Islet of Langerhans (tissue), 1 donor: Measurements from ENCODE around the gene PDE2A.

Source experiments
- FAIRE-seq: peaks from one replicate; lab custom pipeline; 2011; peaks lifted over from hg19 to GRCh38; lab: Jason Lieb, UNC

The PDE2A gene

DNA sequence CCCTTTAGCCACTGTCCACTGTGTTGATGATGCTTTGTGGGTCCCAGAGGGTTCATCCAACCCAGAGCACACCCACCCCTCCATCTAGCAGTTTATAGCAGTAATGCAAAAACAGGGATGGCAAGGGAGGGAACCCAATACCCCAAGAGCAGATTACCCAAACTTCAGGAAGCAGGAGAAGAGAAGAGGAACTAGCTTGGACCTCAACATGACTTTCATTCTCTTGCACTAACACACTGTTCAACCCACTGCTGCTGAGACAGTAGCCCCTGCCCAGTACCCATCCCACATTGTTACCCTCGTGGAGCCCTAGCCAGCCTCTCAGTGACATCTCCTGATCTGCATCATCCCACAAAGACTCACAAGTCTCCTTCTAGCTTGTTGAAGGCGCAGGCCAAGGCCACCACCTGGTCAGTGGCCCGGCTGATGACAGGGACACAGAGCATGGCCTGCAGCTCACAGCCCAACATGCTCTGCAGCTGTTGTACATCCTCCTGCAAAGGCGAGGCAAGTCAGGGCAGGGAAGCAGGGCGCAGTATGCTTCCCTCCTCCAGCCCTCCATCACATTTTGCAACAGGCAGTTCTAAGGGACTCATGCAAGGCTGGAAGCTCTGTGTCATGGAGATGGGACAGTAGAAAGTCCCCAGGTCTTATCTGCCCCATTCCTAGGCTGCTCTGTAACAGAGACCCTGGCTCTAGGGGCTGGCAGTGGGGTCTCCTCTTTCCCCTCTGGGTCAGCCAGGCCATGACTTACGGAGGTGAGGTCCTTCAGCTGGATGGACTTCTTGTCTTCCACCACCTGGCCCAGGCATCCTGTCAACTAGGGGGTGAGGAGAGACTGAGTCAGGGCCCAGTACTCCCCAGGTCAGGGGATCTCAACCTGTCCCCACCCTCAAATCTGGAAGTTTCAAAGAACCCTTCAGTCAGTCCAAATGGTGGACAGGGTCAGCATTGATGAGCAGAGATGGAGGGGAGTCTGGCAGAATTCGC is 85.5 kb downstream of the PDE2A start:
- no peak for FAIRE-seq

DNA sequence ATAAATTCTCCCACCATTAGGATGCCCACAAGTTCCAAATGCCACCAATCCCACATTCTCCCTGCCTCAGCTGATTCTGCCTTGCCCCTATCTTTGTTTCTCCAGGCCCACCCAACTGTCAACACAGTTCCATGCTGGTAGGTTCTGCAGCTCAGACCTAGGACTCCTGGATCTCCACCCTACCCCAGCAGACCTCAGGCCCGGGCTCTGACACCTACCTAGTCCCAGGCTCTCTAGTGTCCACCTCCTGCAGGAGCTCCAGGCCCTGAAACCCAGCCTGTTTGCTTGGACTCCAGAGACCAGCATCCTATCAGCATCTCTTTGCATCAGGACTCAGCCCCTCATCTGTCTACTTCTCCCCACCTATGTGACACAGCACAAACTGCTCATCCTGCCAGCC is 86.5 kb downstream of the PDE2A start:
- FAIRE-seq = no peak

DNA sequence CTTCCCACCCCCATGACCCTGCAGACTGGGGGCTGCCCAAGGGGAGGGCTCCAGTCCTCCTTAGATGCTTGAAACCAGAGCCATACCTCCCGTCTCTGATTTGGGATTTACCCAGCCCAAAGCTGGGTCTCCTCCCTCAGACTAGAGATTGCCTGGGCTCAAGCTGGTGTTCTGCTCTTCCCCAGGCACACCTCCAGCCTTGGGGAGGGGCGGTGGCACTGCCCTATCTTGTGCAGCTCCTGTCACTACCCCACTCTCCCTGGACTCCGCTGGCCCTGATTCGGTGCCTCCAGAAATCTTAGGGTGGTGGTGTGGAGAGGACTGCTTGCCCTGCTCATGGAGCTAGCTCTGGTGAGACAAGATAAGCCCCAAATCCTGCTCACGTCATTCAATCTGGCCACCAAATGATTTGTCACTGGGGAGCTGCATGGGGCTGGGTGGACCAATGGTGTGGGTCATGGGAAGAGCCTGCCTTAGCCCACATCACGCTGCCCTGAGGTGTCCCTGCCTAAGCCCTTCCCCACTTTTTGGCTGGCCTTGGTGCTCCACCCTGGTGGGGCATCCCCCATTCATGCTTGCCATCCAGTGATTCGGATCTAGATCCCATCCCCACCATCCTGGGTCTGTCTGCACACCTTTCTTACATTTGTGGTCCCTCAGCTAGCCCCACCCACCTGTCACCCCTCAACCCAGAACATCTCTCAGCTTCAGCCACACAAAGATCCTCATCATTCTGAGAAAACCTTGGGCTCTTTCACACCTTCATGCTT is 87.7 kb downstream of the PDE2A start:
- FAIRE-seq = no peak

DNA sequence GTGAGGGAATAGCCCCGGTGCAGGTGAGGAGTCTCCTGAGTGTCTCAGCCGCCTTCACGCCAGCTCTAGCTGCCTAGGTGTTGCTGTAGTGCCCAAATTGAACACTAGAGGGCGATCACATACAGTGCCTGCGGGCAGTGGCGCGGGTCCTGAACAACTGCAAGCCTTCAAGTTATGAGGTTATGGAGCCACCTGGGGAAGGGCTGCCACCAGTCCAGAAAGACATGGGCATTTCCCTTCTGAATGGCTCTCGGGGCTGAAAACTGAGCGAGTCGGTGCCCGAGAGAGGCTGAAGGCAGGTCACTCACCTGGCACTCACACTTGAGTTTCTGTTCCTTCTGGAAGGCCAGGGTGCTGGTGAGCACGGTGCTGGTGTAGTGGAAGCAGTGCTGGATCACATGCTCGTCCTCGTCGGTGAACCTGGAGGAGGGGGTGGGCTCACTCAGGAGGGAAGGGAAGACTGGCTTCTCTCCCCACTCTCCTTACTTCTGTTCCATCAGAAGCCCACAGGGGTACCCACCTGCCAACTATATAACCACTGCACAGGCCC is 88.4 kb downstream of the PDE2A start:
- FAIRE-seq = peak; percentile 73

DNA sequence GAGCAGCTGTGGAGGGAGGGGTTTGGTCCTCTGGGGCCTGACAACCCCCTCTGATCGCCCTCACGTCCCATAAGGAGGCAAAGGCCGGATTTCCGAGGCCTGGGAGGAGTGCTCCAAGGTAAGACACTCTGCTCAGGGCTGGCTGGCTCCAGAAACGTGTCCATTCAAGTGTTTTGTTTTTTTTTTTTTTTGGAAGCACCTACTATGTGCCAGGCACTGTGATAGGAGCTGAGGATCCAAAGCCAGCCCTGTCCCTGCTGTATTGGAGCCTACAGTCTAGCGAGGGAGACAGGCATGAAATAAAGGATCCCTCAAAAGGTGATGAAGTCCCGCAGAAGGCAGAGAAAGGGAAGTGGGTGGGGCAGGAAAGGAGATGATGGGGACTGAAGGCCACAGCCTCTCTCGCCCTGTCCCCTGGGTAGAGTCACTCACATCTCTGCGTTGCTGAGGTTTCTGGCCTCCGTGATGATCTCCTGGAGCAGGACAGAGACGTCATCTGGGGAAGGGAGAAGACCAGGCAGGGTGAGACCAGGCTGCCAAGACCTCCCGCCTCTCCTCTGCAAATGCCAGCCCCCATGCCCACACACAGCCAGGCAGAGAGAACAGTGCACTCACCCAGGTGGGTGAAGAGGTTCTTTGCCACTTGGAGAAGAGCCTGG is 89.2 kb downstream of the PDE2A start:
- no peak for FAIRE-seq

DNA sequence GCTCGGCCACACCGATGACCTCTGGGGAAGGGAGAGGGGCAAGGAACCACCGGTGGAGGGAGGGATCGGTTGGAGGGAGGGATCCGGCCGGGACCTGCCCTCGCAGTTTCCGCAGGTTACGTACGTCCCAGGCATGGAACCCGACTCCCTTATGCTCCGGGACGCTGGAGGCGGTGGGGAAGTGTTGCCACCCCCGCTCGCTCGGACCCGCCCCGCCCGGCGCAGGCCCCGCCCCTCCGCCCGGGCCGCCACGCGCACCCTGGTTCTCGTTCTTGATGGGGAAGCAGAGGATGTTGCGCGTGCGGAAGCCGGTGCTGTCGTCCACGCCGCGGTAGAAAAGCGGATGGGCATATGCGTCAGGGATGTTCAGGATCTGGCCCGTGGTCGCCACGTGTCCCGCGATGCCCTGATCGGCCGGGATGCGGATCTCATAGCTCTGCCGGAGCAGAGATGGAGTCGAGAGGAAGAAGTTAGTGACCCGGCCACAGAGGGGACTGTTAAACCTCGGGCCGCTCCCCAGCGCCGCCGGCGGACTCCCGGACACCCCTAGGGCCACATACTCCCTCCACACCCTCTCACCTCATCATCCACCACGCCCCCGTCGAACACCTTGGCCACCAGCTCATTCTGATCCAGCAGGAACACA is 89.8 kb downstream of the PDE2A start:
- no peak for FAIRE-seq

DNA sequence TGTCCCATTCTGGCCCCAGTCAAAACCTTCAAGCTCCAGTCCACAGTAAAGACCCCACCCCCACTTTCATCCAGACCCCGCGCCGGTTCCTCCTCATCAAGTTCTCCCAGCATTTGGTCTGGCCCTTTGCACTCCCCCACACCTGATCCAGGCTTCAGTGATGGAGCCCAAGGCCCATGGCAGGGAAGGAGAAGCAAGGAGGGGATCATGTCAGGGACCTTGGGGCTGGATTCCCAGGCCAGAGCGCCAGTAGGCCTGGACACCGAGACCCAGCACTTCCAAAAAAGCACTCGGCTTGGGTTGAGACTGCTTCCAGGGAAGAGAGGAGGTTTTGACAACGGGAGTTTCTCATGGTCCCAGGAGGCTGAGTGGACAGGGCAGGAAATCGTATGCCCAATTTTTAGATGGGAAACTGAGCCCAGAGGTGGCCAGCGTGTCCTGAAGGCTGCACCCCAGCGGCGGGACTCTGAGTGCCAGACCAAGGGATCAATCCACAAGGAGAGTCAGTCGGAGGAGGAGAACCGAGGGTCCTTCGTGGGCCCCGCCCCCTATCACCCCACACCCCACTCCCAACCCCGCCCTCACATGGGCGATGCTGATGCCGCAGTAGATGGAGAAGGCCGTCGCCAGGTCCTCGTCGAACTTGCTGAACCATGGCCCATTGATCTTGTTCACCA is 90.5 kb downstream of the PDE2A start:
- no peak for FAIRE-seq

DNA sequence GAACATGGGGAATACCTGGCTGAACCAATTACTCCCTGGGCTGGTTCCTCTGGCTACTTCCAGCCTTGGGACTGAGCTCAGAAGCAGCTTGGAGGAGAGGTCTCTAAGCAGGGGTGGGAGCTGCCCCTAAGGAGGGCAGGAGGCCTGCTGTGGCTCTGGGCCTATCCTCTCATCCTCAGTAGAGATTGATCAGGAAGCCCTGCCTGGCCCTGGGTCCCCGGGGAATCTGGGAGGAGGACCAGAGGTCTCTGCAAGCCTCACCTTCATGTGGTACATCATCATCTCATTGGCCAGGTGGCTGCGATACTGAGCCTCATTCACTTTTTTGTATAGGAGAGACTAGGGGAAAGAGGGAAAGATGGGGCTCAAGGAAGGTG is 91.1 kb downstream of the PDE2A start:
- FAIRE-seq = no peak

DNA sequence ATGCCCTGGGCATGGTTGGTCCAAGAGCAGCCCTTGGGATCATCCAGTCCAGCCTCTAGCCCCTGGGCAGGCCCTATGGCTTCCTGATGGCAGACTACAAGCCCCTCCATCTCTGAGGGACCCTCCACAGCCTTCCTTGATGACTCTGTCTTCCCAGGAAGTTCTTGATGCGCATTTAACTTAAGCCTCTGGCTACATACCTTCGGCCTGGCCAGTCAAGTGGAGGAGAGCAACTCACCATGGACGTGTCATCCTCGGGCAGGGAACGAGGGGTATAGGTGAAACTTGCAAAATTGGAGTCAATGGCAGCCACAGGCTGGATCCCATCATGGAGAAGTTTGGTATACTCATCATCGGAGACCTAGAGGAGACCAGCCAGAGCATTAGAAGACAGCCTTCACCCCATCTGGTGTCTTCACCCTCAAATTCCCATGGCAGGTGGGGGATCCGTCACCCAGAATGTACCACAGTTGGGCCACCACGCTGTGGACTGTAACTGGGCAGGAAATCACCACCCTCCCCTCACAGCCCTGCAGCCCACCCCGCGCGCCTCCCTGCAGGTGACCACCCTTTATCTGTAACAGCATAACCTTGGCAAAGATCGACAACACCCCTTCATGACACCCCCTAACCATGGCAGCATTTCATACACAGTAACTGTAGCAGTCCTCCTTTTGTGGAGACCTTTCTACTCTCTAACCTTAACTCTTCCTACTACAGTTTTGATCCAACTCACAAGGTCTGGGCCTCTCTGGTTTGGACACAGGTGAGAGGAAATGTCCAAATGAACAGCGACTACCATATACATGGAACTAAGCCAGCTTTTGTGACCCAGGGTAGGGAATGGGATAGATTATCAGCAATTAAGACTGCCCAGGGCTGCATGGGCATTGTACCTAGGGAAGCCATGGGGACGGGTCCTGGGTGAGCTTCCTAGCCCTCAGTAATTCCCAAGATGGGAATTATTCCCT is 91.7 kb downstream of the PDE2A start:
- FAIRE-seq = no peak

DNA sequence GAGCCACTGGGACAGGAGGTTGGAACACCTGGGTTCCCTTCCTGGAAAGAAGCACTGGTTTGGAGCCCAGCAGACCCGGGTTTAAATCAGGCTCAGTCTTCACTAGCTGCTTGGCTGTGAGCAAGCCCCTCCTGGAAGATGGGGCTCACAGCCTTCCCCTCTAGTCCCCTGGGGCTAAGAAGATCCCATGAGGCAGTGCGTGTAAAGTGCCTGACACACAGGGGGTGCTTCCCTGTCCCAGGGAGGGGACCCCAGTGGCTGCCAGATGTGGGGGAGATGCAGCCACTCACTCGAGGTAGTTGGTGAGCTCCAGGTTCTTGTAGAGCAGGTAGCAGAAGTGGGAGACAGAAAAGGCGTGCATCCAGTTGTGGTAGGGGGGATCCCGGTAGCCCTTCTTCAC is 93.2 kb downstream of the PDE2A start:
- FAIRE-seq = no peak

DNA sequence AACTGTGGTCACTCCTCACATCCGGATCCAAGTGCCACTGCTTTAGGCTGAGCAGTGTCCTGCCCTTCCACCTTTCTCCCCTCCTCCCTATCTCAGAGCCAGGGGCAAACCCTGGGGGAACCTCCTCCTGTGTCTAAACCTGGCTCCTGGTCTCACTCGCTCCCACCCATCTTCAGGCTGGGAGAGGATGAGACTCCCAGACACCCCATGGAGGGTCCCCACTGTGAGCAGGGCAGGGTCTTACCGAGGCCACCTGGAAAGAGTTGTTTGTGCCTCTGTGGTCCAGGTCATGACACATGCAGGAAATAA is 93.6 kb downstream of the PDE2A start:
- FAIRE-seq = no peak

DNA sequence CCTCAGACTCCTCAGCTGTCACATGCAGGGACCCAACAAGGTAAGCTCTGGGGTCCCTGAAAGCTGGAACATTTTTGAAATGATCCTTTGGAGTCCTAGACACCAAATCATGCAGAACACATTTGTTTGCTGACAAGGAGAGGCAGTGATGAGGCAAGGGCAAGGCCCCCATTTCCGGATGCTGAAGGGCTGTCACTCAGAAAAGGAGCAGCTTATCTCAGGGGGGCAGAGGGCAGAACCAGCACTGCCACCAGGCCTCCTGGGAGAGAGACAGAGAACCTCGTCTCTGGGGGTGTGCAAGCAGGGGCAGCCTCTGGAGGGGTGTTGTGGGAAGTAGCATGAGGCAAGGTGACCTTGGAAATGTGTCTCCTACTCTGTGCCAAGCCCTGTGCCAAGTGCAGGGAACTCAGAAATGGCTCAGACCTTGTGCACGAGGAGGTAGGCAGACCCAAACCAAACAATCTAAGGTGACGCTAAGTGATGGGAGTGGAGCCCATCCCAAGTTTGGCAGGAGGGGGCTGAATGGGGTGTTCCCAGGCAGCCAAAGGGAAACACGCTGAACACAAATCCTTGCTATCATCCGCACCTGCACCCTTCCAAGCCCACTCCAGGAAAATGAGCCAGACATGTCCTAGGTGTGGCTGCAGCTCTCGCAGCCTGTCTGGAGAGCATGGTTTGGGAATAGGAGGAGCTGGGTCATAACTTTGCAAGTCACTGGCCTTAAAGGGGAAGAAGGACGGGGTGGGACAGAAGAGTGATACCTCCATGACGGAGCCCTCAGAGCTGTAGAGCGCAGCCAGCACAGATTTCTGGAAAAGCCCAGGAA is 94.2 kb downstream of the PDE2A start:
- FAIRE-seq = no peak

DNA sequence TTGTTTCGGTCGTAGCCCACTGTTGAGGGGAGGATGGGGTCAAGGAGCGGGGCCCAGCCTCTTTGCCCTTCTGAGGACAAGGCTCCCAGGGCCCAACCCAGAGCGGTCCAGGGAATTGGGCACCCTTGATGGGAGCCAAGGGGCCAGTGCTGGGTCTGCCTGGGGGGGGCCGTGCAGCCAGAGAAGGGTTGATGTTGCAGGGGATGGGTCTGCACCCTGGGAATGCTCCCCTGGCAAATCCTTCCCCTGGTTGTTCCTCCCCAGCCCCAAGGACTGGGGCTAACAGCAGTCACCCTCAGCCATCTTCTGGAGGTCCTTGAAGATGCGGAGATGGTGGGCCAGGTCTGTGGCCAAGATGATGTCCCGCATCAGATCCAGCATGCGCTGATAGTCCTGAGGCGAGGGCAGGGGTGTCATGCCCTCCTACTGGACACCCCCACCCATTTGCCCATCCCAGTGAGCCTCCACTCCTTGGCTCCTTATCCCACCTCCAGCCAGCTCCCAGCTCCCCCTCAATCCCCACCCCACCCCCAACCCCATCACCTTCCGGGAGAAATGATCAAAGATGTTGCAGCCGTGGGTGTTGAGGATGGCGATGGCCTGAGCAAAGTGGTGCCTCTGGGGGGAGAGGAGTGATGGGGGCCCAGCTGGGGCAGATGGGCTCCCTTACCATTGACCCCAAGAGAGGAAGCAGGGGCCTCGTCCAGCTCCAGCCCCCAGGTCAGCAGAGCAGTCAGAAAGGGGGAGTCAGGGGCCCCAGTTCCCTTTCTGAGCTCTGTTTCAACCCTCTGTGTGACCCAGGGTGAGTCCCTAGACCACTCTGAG is 95.0 kb downstream of the PDE2A start:
- FAIRE-seq = no peak

DNA sequence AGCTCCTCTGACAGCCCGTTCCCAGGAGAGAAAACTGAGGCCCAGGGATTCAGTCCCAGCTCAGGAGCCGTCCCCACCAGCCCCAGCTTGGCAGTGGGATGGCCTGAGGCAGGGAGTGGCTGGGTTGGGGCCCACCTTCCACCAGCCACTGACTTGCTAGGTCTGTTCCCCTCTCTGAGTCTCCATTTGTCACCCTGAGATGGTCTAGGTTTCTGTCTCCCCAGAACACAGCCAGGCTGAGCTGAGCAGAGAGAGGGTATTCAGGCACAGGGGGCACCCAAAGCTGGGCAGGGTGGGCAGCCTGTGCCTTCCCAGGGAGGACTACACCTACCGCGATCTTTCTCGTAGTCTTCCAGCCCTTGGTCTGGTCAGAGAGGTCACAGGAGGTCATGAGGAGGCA is 95.7 kb downstream of the PDE2A start:
- FAIRE-seq = no peak

DNA sequence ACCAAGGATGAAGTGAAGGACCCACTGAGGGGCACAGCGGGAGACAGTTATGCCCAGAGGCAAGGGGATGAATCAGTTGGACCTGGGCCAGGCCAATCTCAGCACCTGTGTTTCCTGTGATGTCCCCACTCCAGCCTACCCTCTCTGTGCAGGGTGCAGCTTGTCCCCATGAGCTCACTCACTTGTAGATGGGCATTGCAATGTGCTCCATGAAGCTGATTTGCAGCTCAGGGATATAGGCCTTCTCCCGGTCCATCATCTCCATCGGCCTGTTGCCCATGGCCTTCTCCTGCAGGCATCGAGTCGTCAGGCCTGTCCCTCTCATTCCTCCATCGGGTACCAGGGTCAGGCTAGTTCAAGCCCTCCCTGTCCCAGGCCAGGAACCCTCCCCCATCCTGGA is 96.2 kb downstream of the PDE2A start:
- no peak for FAIRE-seq

DNA sequence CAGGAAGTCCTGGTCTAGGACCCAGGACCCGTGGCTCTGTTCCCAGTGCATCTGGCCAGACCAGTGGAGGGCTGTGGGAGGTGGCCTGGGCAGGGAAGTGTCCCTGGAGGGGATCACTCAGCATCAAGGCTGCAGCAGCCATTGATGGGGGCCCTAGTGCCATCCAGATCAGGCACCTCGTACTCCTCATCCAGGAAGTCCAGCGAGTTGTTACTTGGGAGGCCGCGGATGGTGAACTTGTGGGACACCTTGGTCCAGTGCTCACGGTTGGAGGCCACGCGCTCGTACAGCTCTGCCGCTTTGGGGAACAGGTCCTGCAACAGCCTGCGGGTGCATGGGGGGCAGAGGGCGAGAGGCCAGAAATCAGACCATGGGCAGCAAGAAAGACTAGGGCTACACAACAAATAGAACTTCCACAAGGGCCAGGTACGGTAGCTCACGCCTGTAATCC is 96.9 kb downstream of the PDE2A start:
- FAIRE-seq = no peak

DNA sequence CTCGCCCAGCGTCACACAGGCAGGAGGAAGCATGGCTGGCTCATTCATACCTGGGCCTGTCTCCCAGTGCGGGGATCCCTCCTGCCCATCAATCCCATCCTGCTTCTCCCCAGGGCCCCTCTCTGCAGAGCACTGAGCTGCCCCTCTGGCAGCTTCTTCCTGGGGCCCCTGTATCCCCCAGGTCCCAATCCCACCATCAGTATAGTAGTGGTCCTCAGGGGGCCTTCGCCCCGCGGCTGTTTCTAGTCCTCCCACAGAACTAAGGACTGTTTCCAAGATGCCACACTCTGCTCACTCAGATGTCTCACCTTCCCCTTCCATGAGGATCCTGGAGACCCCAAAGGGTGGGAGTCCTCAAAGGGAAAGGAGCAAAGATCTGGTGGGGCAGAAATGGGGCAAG is 97.6 kb downstream of the PDE2A start:
- no peak for FAIRE-seq

DNA sequence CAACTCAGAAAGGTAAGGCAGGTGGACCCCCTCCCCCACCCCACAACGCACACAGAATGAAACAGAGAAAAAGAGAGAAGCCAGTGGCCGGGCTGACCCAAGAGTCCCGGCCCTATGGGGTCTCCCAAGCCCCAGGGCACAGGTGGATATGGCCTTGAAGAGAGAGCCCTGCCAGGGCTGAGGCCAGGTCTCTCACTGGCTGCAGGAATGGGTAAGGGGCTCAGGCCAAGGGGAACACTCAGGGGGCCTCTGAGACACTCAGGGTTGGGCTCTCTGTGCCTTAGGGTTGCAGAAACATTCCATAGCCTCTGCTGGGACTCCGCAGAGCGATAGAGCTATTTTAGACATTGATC is 98.0 kb downstream of the PDE2A start:
- FAIRE-seq = no peak
